A549 (cell line): Measurements from ENCODE around the gene RRP15.

Experiments used
- CHD4 ChIP-seq: fragments of 200-600 bp; sonication (generic); IDR thresholded peaks from 2 replicates; pipeline ENCODE4 v1.6.1; 2016; ENCODE audit warnings: antibody characterized with exemption, mild to moderate bottlenecking, borderline replicate concordance
- CTCF ChIP-seq: fragments of >200 bp; sonication (Bioruptor Twin); formaldehyde crosslinking; IDR thresholded peaks from 3 replicates; pipeline ENCODE4 v1.5.1; 2016
- MAZ ChIP-seq: fragments of 150-350 bp; IDR thresholded peaks from 2 replicates; pipeline ENCODE4 v1.6.1; 2014; ENCODE audit warnings: antibody characterized with exemption, low read depth, low read length, borderline replicate concordance
- POLR2A ChIP-seq: IDR thresholded peaks from 2 replicates; pipeline ENCODE4 v1.6.1; 2012; ENCODE audit warnings: mild to moderate bottlenecking, low read length
- RAD21 ChIP-seq, 2 experiments: fragments of >200 bp in 1 of 2; sonication (Bioruptor Twin) in 1 of 2; formaldehyde crosslinking in 1 of 2; IDR thresholded peaks in 1 of 2; conservative IDR thresholded peaks in 1 of 2; 2 replicates in 1 of 2; 3 replicates in 1 of 2; pipeline ENCODE4 v1.6.1; 2012 to 2018; ENCODE audit warnings: inconsistent platforms in 1 of 2
- ZNF302 ChIP-seq: fragments of 250-450 bp; sonication (Bioruptor Pico); IDR thresholded peaks from 2 replicates; pipeline ENCODE4 v1.9.0; 2021; ENCODE audit warnings: inconsistent platforms, mild to moderate bottlenecking, moderate library complexity

- TF ChIP-seq MAZ (no peak), CHD4 (no peak), CTCF (no peak), ZNF302 (no peak), RAD21 (conservative IDR thresholded peaks at IDR 0.05 in 1 of 2, IDR thresholded peaks at IDR 0.05 in 1 of 2) (no peak), POLR2A (no peak)
Measured at GRCh38 chr1:218297867-218298266, 12.8 kb downstream of the RRP15 start.
